H1 (cell line): ENCODE data around the gene FBXL15. TPM values are rescaled to one million over a fixed set of nuclear protein-coding genes. Genes with fewer than 3 reads are reported as not detected.

Source experiments
- GTF2F1 ChIP-seq: IDR thresholded peaks from 2 replicates; pipeline ENCODE4 v1.6.1; 2012; ENCODE audit warnings: low read depth, low read length, improper control_type of control experiment, borderline replicate concordance
- polyA plus RNA-seq, 7 experiments: library from polyadenylated mRNA; depleted of rRNA in 3 of 7; stranded (reverse) in 5 of 7; unstranded in 2 of 7; fragments of >200 nt in 5 of 7; fragments of 200-250 nt in 2 of 7; gene quantifications; 1 replicate in 5 of 7; 2 replicates in 1 of 7; 4 replicates in 1 of 7; pipeline versions ENCODE4 v1.2.1 to v1.2.3, GENCODE V29; 2011 to 2013; ENCODE audit warnings: missing spikeins in 2 of 7, mixed read lengths in 2 of 7
- total RNA-seq: library from RNA; stranded (reverse); fragmentation: NEBNext Ultra II Directional; extraction: Animal tissue kit (Norgen Biotek cat#: 25700); gene quantifications from 2 replicates; pipeline ENCODE4 v1.2.1, GENCODE V29; 2021
- TF ChIP-seq, protein P1 (sequence below): fragments of 300-600 bp; sonication (generic); IDR thresholded peaks from 2 replicates; pipeline ENCODE4 v1.7.1; 2012; ENCODE audit warnings: low read length, moderate library complexity, mild to moderate bottlenecking, inconsistent platforms; ENCODE audit not compliant: insufficient replicate concordance
- TF ChIP-seq, protein P2 (sequence below): IDR thresholded peaks from 2 replicates; pipeline ENCODE4 v1.6.1; 2012; ENCODE audit warnings: inconsistent platforms

FBXL15 gene
- total and polyA plus RNA-seq, 2 of the 8 experiments (the other 6 are each of a cell fraction or from before 2014, with no cell fraction given) = 11.3 to 22.6 TPM

DNA sequence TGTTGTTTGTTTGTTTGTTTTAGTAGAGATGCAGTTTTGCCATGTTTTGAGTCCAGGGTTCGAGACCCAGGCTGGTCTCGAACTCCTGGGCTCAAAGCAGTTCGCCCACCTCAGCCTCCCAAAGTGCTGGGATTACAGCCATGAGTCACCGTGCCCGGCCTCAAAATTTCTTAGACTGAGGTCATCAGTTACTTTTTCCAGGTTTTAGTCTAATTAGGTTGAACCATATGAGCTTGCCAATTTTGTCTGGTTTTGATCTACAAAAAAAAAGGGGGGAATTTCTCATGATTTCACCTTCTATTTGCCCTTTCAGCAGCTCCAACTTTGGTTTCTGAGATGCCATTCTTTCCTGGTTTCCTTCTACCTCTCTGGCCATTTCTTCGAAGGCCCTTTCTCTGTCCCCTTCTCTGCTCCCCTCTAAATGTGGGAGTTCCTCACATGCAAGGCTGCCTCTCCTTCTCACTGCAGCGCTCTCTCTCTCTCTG is 6.2 kb downstream of the FBXL15 start (continued):
- TF ChIP-seq, protein P1, sequence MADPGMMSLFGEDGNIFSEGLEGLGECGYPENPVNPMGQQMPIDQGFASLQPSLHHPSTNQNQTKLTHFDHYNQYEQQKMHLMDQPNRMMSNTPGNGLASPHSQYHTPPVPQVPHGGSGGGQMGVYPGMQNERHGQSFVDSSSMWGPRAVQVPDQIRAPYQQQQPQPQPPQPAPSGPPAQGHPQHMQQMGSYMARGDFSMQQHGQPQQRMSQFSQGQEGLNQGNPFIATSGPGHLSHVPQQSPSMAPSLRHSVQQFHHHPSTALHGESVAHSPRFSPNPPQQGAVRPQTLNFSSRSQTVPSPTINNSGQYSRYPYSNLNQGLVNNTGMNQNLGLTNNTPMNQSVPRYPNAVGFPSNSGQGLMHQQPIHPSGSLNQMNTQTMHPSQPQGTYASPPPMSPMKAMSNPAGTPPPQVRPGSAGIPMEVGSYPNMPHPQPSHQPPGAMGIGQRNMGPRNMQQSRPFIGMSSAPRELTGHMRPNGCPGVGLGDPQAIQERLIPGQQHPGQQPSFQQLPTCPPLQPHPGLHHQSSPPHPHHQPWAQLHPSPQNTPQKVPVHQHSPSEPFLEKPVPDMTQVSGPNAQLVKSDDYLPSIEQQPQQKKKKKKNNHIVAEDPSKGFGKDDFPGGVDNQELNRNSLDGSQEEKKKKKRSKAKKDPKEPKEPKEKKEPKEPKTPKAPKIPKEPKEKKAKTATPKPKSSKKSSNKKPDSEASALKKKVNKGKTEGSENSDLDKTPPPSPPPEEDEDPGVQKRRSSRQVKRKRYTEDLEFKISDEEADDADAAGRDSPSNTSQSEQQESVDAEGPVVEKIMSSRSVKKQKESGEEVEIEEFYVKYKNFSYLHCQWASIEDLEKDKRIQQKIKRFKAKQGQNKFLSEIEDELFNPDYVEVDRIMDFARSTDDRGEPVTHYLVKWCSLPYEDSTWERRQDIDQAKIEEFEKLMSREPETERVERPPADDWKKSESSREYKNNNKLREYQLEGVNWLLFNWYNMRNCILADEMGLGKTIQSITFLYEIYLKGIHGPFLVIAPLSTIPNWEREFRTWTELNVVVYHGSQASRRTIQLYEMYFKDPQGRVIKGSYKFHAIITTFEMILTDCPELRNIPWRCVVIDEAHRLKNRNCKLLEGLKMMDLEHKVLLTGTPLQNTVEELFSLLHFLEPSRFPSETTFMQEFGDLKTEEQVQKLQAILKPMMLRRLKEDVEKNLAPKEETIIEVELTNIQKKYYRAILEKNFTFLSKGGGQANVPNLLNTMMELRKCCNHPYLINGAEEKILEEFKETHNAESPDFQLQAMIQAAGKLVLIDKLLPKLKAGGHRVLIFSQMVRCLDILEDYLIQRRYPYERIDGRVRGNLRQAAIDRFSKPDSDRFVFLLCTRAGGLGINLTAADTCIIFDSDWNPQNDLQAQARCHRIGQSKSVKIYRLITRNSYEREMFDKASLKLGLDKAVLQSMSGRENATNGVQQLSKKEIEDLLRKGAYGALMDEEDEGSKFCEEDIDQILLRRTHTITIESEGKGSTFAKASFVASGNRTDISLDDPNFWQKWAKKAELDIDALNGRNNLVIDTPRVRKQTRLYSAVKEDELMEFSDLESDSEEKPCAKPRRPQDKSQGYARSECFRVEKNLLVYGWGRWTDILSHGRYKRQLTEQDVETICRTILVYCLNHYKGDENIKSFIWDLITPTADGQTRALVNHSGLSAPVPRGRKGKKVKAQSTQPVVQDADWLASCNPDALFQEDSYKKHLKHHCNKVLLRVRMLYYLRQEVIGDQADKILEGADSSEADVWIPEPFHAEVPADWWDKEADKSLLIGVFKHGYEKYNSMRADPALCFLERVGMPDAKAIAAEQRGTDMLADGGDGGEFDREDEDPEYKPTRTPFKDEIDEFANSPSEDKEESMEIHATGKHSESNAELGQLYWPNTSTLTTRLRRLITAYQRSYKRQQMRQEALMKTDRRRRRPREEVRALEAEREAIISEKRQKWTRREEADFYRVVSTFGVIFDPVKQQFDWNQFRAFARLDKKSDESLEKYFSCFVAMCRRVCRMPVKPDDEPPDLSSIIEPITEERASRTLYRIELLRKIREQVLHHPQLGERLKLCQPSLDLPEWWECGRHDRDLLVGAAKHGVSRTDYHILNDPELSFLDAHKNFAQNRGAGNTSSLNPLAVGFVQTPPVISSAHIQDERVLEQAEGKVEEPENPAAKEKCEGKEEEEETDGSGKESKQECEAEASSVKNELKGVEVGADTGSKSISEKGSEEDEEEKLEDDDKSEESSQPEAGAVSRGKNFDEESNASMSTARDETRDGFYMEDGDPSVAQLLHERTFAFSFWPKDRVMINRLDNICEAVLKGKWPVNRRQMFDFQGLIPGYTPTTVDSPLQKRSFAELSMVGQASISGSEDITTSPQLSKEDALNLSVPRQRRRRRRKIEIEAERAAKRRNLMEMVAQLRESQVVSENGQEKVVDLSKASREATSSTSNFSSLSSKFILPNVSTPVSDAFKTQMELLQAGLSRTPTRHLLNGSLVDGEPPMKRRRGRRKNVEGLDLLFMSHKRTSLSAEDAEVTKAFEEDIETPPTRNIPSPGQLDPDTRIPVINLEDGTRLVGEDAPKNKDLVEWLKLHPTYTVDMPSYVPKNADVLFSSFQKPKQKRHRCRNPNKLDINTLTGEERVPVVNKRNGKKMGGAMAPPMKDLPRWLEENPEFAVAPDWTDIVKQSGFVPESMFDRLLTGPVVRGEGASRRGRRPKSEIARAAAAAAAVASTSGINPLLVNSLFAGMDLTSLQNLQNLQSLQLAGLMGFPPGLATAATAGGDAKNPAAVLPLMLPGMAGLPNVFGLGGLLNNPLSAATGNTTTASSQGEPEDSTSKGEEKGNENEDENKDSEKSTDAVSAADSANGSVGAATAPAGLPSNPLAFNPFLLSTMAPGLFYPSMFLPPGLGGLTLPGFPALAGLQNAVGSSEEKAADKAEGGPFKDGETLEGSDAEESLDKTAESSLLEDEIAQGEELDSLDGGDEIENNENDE = no peak
- TF ChIP-seq, protein P2, sequence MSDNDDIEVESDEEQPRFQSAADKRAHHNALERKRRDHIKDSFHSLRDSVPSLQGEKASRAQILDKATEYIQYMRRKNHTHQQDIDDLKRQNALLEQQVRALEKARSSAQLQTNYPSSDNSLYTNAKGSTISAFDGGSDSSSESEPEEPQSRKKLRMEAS = no peak
- no peak for TF ChIP-seq GTF2F1
- TF ChIP-seq, all 59 proteins: peak for 0
